GM23338 (cell line): ENCODE data around the gene CYFIP2. TPM values are rescaled to one million over a fixed set of nuclear protein-coding genes. Genes with fewer than 3 reads are reported as not detected.
A peak's percentile ranks its signal among the peaks of the same experiment; 100 is the strongest.

Experiments
- ATAC-seq: fragments of 200-7000 bp; cut with Tn5 transposase; 3 replicates; pipeline ENCODE4 v1.9.1; 2020
- DNase-seq: peaks from one replicate; pipeline ENCODE4 v3.0.0-alpha.2; 2015; ENCODE audit warnings: low spot score
- H2AFZ ChIP-seq: fragments of 200-600 bp; sonication (generic); 2 replicates; pipeline ENCODE4 v1.8.0; 2016; ENCODE audit warnings: antibody characterized with exemption, mild to moderate bottlenecking, moderate library complexity
- H3F3A ChIP-seq: fragments of 200-600 bp; sonication (generic); replicated peaks from 2 replicates; pipeline ENCODE4 v1.8.0; 2017; ENCODE audit warnings: antibody characterized with exemption, mixed run types, low read depth
- H3K27ac ChIP-seq: fragments of 200-600 bp; sonication (generic); 2 replicates; pipeline ENCODE4 v1.6.1; 2016; ENCODE audit warnings: low read depth
- H3K27me3 ChIP-seq: fragments of 200-600 bp; sonication (generic); 2 replicates; pipeline ENCODE4 v1.8.0; 2016; ENCODE audit warnings: mild to moderate bottlenecking, mixed run types, moderate library complexity; ENCODE audit not compliant: insufficient read depth
- H3K36me3 ChIP-seq: fragments of 200-600 bp; sonication (generic); 2 replicates; pipeline ENCODE4 v1.8.0; 2016; ENCODE audit warnings: mild to moderate bottlenecking; ENCODE audit not compliant: insufficient read depth
- H3K4me1 ChIP-seq: fragments of 200-600 bp; sonication (generic); 2 replicates; pipeline ENCODE4 v1.8.0; 2016; ENCODE audit warnings: mild to moderate bottlenecking, moderate library complexity; ENCODE audit not compliant: insufficient read depth
- H3K4me2 ChIP-seq: fragments of 200-600 bp; sonication (generic); 2 replicates; pipeline ENCODE4 v1.7.1; 2017; ENCODE audit warnings: mixed run types
- H3K4me3 ChIP-seq: fragments of 200-600 bp; sonication (generic); 2 replicates; pipeline ENCODE4 v1.6.1; 2016; ENCODE audit warnings: mixed run types
- H3K79me2 ChIP-seq: fragments of 200-600 bp; sonication (generic); replicated peaks from 2 replicates; pipeline ENCODE4 v1.8.0; 2017; ENCODE audit warnings: mild to moderate bottlenecking; ENCODE audit not compliant: insufficient read depth
- H3K9me2 ChIP-seq: fragments of 200-600 bp; sonication (generic); 2 replicates; pipeline ENCODE4 v1.8.0; 2017; ENCODE audit not compliant: insufficient read depth
- H4K20me1 ChIP-seq: fragments of 200-600 bp; sonication (generic); replicated peaks from 2 replicates; pipeline ENCODE4 v1.8.0; 2017; ENCODE audit warnings: mild to moderate bottlenecking; ENCODE audit not compliant: insufficient read depth
- H3K27ac Mint-ChIP-seq: 2 replicates; pipeline ENCODE4 v1.8.0; 2020; ENCODE audit warnings: inconsistent platforms, mild to moderate bottlenecking, moderate library complexity, mixed read lengths
- H3K27me3 Mint-ChIP-seq: 3 replicates; pipeline ENCODE4 v1.8.0; 2022; ENCODE audit warnings: low read depth, mild to moderate bottlenecking, moderate library complexity, mixed read lengths, inconsistent platforms; ENCODE audit not compliant: insufficient read depth, poor library complexity
- H3K36me3 Mint-ChIP-seq: 3 replicates; pipeline ENCODE4 v1.8.0; 2021; ENCODE audit warnings: low read depth, mild to moderate bottlenecking, inconsistent platforms, moderate library complexity, mixed read lengths
- H3K4me1 Mint-ChIP-seq: 3 replicates; pipeline ENCODE4 v1.8.0; 2020; ENCODE audit warnings: mild to moderate bottlenecking, inconsistent platforms, mixed read lengths
- H3K4me3 Mint-ChIP-seq: 3 replicates; pipeline ENCODE4 v1.8.0; 2021; ENCODE audit warnings: moderate library complexity, mild to moderate bottlenecking, inconsistent platforms, mixed read lengths
- H3K9me3 Mint-ChIP-seq: 3 replicates; pipeline ENCODE4 v1.8.0; 2020; ENCODE audit warnings: moderate library complexity, mild to moderate bottlenecking, inconsistent platforms, mixed read lengths
- CREB1 ChIP-seq: fragments of 250-450 bp; sonication (Bioruptor Pico); IDR thresholded peaks from 2 replicates; pipeline ENCODE4 v1.5.0; 2020; ENCODE audit warnings: low read depth, mild to moderate bottlenecking, moderate library complexity
- CTCF ChIP-seq, 2 experiments: fragments of 200-600 bp in 1 of 2; sonication (generic) in 1 of 2; conservative IDR thresholded peaks; 2 replicates each; pipeline versions ENCODE4 v1.5.1 to v1.6.1; 2016 to 2017; ENCODE audit warnings: antibody characterized with exemption in 2 of 2, low read depth in 2 of 2, mild to moderate bottlenecking in 2 of 2, moderate library complexity in 1 of 2
- ETS1 ChIP-seq: IDR thresholded peaks from 2 replicates; pipeline ENCODE4 v1.6.1; 2016; ENCODE audit warnings: antibody characterized with exemption
- EZH2 ChIP-seq: fragments of 200-600 bp; sonication (generic); IDR thresholded peaks from one replicate; pipeline ENCODE4 v1.8.0; 2017; ENCODE audit warnings: antibody characterized with exemption, mild to moderate bottlenecking, low read depth; ENCODE audit not compliant: unreplicated experiment
- EZH2phosphoT487 ChIP-seq: fragments of 200-600 bp; sonication (generic); IDR thresholded peaks from one replicate; pipeline ENCODE4 v1.8.1; 2018; ENCODE audit warnings: antibody characterized with exemption; ENCODE audit not compliant: unreplicated experiment
- JUNB ChIP-seq: IDR thresholded peaks from one replicate; pipeline ENCODE4 v1.6.1; 2016; ENCODE audit warnings: antibody characterized with exemption; ENCODE audit not compliant: unreplicated experiment
- NANOG ChIP-seq: IDR thresholded peaks from 2 replicates; pipeline ENCODE4 v1.6.1; 2016; ENCODE audit warnings: antibody characterized with exemption, borderline replicate concordance
- POLR2AphosphoS5 ChIP-seq: IDR thresholded peaks from 2 replicates; pipeline ENCODE4 v1.6.1; 2016; ENCODE audit warnings: antibody characterized with exemption, low read depth
- REST ChIP-seq: IDR thresholded peaks from one replicate; pipeline ENCODE4 v1.6.1; 2018; ENCODE audit warnings: antibody characterized with exemption; ENCODE audit not compliant: unreplicated experiment
- STAT1 ChIP-seq: IDR thresholded peaks from one replicate; pipeline ENCODE4 v1.6.1; 2016; ENCODE audit warnings: antibody characterized with exemption; ENCODE audit not compliant: unreplicated experiment
- ZNF114 ChIP-seq: fragments of 250-450 bp; sonication (Bioruptor Pico); IDR thresholded peaks from 2 replicates; pipeline ENCODE4 v1.5.0; 2020; ENCODE audit warnings: mild to moderate bottlenecking, moderate library complexity
- ZNF331 ChIP-seq: fragments of 250-450 bp; sonication (Bioruptor Pico); IDR thresholded peaks from 2 replicates; pipeline ENCODE4 v1.5.0; 2020; ENCODE audit warnings: low read depth, mild to moderate bottlenecking, moderate library complexity
- polyA plus RNA-seq: library from polyadenylated mRNA; unstranded; fragments of >200 nt; fragmentation: Nextera tagmentation; extraction: Ambion mirVana; gene quantifications from 2 replicates; pipeline ENCODE4 v1.2.1, GENCODE V29; 2016
- total RNA-seq: library from RNA; depleted of rRNA; stranded (reverse); fragments of >200 nt; shearing (Covaris generic); gene quantifications from 2 replicates; pipeline ENCODE4 v1.2.3, GENCODE V29; 2014
- TF ChIP-seq, protein P1 (sequence below): fragments of 250-450 bp; sonication (Bioruptor Pico); IDR thresholded peaks from 2 replicates; pipeline ENCODE4 v1.5.0; 2020; ENCODE audit warnings: mild to moderate bottlenecking, moderate library complexity

CYFIP2 gene
- total and polyA plus RNA-seq, 2 experiments from 2014 or later: 54.1 to 98.4 TPM

GRCh38 chr5:157222506-157223230, 43.3 kb upstream of the CYFIP2 start:
- Histone ChIP-seq H3K36me3 (no peaks in the 10 kb centered on the region), H3K4me3 (no peak overlapping the region), H3K27ac (no peak overlapping the region), H3F3A (no peaks in the 10 kb centered on the region), H4K20me1 (no peaks in the 10 kb centered on the region), H3K9me2 (no peaks in the 10 kb centered on the region), H3K4me2 (no peak overlapping the region), H3K4me1 (no peaks in the 10 kb centered on the region), H3K27me3 (no peaks in the 10 kb centered on the region), H3K79me2 (no peaks in the 10 kb centered on the region), H2AFZ (peak overlapping the region; percentile 63; the same call in 1 of the 2 replicates)
- no peaks in the 10 kb centered on the region for H3K36me3 Mint-ChIP-seq
- H3K4me3 Mint-ChIP-seq: no peak overlapping the region
- DNase-seq (no peak), ATAC-seq (no peak)
- H3K27me3 Mint-ChIP-seq: no peaks in the 10 kb centered on the region
- no peak overlapping the region; the same call in 1 of the 2 replicates for H3K27ac Mint-ChIP-seq
- H3K9me3 Mint-ChIP-seq: no peaks in the 10 kb centered on the region
- H3K4me1 Mint-ChIP-seq: peaks cover 4% of the 10 kb centered on the region; the same call in 2 of the 3 replicates
- TF ChIP-seq CTCF (conservative IDR thresholded peaks at IDR 0.05; ENCODE audit: low read depth in 2 of 2) (no peak), ZNF114 (CRISPR knock-in tag) (no peak), EZH2 (no peak), POLR2AphosphoS5 (no peak), ETS1 (no peak), NANOG (no peak), REST (no peak), ZNF331 (CRISPR knock-in tag) (no peak), JUNB (no peak), CREB1 (CRISPR knock-in tag) (no peak), STAT1 (no peak), EZH2phosphoT487 (no peak)
- TF ChIP-seq, protein P1, sequence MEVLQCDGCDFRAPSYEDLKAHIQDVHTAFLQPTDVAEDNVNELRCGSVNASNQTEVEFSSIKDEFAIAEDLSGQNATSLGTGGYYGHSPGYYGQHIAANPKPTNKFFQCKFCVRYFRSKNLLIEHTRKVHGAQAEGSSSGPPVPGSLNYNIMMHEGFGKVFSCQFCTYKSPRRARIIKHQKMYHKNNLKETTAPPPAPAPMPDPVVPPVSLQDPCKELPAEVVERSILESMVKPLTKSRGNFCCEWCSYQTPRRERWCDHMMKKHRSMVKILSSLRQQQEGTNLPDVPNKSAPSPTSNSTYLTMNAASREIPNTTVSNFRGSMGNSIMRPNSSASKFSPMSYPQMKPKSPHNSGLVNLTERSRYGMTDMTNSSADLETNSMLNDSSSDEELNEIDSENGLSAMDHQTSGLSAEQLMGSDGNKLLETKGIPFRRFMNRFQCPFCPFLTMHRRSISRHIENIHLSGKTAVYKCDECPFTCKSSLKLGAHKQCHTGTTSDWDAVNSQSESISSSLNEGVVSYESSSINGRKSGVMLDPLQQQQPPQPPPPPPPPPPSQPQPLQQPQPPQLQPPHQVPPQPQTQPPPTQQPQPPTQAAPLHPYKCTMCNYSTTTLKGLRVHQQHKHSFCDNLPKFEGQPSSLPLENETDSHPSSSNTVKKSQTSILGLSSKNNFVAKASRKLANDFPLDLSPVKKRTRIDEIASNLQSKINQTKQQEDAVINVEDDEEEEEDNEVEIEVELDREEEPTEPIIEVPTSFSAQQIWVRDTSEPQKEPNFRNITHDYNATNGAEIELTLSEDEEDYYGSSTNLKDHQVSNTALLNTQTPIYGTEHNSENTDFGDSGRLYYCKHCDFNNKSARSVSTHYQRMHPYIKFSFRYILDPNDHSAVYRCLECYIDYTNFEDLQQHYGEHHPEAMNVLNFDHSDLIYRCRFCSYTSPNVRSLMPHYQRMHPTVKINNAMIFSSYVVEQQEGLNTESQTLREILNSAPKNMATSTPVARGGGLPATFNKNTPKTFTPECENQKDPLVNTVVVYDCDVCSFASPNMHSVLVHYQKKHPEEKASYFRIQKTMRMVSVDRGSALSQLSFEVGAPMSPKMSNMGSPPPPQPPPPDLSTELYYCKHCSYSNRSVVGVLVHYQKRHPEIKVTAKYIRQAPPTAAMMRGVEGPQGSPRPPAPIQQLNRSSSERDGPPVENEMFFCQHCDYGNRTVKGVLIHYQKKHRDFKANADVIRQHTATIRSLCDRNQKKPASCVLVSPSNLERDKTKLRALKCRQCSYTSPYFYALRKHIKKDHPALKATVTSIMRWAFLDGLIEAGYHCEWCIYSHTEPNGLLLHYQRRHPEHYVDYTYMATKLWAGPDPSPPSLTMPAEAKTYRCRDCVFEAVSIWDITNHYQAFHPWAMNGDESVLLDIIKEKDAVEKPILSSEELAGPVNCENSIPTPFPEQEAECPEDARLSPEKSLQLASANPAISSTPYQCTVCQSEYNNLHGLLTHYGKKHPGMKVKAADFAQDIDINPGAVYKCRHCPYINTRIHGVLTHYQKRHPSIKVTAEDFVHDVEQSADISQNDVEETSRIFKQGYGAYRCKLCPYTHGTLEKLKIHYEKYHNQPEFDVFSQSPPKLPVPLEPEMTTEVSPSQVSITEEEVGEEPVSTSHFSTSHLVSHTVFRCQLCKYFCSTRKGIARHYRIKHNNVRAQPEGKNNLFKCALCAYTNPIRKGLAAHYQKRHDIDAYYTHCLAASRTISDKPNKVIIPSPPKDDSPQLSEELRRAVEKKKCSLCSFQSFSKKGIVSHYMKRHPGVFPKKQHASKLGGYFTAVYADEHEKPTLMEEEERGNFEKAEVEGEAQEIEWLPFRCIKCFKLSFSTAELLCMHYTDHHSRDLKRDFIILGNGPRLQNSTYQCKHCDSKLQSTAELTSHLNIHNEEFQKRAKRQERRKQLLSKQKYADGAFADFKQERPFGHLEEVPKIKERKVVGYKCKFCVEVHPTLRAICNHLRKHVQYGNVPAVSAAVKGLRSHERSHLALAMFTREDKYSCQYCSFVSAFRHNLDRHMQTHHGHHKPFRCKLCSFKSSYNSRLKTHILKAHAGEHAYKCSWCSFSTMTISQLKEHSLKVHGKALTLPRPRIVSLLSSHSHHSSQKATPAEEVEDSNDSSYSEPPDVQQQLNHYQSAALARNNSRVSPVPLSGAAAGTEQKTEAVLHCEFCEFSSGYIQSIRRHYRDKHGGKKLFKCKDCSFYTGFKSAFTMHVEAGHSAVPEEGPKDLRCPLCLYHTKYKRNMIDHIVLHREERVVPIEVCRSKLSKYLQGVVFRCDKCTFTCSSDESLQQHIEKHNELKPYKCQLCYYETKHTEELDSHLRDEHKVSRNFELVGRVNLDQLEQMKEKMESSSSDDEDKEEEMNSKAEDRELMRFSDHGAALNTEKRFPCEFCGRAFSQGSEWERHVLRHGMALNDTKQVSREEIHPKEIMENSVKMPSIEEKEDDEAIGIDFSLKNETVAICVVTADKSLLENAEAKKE (CRISPR knock-in tag): no peak
